NB4 (cell line): ENCODE results near the gene CSTF3.

ENCODE experiments used
- DNase-seq: peaks from one replicate; pipeline ENCODE4 v3.0.0; 2010; ENCODE audit warnings: low read depth
- H3K4me3 ChIP-seq: one replicate; pipeline ENCODE4 v1.5.1; 2011; ENCODE audit warnings: mild to moderate bottlenecking, low read depth, low read length, moderate library complexity
- CTCF ChIP-seq: IDR thresholded peaks from one replicate; pipeline ENCODE4 v1.5.1; 2012; ENCODE audit warnings: low read depth, low read length
- MAX ChIP-seq: IDR thresholded peaks from 2 replicates; pipeline ENCODE4 v1.6.1; 2011; ENCODE audit warnings: low read depth, low read length
- MYC ChIP-seq: IDR thresholded peaks from 2 replicates; pipeline ENCODE4 v1.6.1; 2011; ENCODE audit warnings: low read depth, low read length
- POLR2A ChIP-seq: IDR thresholded peaks from 2 replicates; pipeline ENCODE4 v1.6.1; 2011; ENCODE audit warnings: mild to moderate bottlenecking; ENCODE audit not compliant: insufficient read length; ENCODE audit errors: extremely low read depth

Gene CSTF3

DNA sequence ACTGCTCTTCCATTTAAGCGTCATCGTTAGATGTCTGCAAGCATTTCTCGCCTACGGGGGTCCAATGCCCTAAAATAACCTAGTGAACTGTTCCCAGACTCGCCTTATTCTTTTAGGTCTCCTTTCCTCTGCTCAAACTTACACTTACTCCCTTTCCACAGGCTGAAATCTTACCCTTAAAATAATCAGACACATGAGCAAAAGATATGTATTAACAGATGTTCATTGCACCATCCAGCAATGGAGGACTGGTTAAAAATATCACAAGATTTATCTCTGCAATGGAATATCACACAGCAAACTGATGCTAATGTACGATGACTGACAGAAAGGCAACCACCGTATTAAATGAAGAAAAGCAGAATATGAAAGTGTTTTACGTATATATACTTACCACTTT, 1.6 kb upstream of the CSTF3 start:
- peak overlapping the region; percentile 99 for H3K4me3 ChIP-seq
- DNase-seq = peak; percentile 19
- TF ChIP-seq POLR2A (no peak), MYC (no peak), MAX (no peak), CTCF (no peak)

GRCh38 chr11:33160587-33160986, 693 bp downstream of the CSTF3 start:
- no peak for DNase-seq
- TF ChIP-seq MYC (no peak), POLR2A (no peak), CTCF (no peak), MAX (no peak)
- peak overlapping the region; percentile 99 for H3K4me3 ChIP-seq

DNA sequence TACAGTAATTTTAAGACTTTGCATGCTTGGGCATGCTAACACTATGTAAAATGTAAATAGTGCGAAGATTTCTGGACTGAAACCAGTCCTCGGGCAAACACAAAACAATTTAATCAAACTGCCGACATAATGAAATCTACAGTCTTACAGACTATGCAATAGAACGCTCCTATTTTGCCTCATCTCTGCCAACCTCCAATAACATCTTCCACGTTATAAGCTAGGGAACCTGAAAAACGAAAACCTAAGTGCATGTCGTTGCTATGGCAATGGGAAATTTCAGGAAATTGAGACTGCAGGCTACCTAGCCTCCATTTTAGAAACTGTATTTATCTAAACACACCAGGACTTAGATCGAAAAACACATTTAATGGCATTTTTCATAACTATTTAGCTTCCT, 1.1 kb downstream of the CSTF3 start:
- peak overlapping the region; percentile 99 for H3K4me3 ChIP-seq
- TF ChIP-seq MAX = no peak
- no peak for TF ChIP-seq MYC
- no peak for TF ChIP-seq CTCF
- no peak for TF ChIP-seq POLR2A
- peak; percentile 56 for DNase-seq

GRCh38 chr11:33159378-33159867, 1.9 kb downstream of the CSTF3 start:
- H3K4me3 ChIP-seq = peak overlapping the region; percentile 99
- peak; percentile 25 for DNase-seq

DNA sequence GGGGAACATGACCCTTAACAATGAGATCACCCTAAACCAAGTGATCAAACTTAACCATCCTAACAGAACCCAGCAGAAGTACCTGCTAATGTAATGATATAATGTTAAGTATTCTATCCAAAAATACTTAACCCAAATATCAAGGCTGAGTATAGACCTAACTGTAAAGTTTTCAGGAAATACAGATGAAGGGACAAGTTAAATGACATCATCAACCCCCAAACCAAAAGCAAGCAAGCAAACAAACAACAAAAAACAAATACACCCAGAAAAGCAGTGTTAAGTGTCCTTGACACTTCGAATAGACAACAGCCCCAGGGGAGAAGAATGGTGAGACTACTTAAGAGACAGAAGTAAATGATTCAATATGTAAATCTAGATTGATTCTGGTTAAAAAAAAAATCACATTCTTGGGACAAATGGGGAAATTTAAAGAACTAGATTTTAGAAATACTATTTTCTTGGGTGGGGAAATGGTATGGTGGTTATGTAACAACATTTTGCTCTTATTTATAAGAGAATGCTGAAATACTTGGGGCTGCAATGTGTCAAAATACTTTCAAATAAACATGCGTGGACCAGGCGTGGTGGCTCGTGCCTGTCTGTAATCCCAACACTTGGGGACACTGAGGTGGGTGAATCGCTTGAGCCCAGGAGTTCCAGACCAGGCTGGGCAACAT, 2.5 kb downstream of the CSTF3 start:
- H3K4me3 ChIP-seq = peak overlapping the region; percentile 54
- DNase-seq = peak; percentile 16
- TF ChIP-seq CTCF = no peak
- no peak for TF ChIP-seq MAX
- TF ChIP-seq POLR2A = no peak

DNA sequence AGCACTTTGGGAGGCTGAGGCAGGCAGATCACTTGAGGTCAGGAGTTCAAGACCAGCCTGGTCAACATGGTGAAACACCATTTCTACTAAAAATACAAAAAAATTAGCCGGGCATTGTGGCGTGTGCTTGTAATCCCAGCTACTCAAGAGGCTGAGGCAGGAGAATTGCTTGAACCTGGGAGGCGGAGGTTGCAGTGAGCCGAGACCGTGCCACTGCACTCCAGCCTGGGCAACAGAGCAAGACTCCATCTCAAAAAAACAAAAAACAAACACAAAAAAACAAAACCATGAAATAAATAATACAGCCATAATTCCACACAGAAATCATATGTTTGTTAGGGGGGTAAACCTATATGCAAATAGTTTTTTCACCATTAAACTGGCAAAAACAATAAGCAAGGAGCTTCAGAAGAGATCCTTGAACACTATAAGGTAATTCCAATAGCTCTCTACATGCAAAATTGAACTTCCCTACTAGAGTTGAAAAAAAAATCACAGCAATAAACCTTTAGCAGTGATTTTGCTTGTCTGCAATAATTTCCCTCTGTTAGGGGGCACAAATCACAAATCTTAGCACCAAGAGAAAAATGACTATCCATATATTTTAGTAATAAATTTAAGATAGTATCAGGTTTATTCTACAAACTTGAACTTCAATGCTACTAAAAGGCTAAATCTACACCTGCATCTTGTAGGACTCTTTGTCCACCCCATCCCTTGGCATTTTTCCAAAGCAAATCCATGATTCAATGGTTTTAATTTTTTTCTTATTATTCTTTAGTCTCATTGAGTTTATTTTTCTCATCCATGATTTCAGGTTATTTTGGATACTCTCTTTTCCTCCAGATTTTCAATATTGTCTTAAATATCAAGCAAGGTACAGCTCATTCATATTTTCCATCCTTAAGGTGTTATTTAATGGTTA, 3.9 kb downstream of the CSTF3 start:
- DNase-seq = no peak
- TF ChIP-seq MYC (no peak), POLR2A (no peak), CTCF (no peak), MAX (no peak)
- H3K4me3 ChIP-seq = peak overlapping the region; percentile 54
